H9 (cell line): ENCODE results near the gene FUT2. TPM values are rescaled to one million over a fixed set of nuclear protein-coding genes. Genes with fewer than 3 reads are reported as not detected.
A peak's percentile ranks its signal among the peaks of the same experiment; 100 is the strongest.

Experiments
- DNase-seq: peaks from one replicate; pipeline ENCODE4 v3.0.0-alpha.2; 2017
- H2AFZ ChIP-seq: one replicate; pipeline ENCODE4 v1.6.1; 2013; ENCODE audit warnings: mild to moderate bottlenecking, low read length, control low read depth, moderate library complexity
- H2AK5ac ChIP-seq: 2 replicates; pipeline ENCODE4 v1.6.1; 2013; ENCODE audit warnings: low read length, control low read depth, mixed read lengths; ENCODE audit not compliant: insufficient read length
- H2BK120ac ChIP-seq: one replicate; pipeline ENCODE4 v1.6.1; 2013; ENCODE audit warnings: low read depth, mild to moderate bottlenecking, low read length, control low read depth, inconsistent platforms; ENCODE audit not compliant: poor library complexity, severe bottlenecking
- H2BK12ac ChIP-seq: 2 replicates; pipeline ENCODE4 v1.6.1; 2013; ENCODE audit warnings: low read length, control low read depth, mixed read lengths, low read depth; ENCODE audit not compliant: insufficient read length
- H2BK15ac ChIP-seq: 2 replicates; pipeline ENCODE4 v1.6.1; 2013; ENCODE audit warnings: low read depth, low read length, control low read depth
- H2BK20ac ChIP-seq: one replicate; pipeline ENCODE4 v1.6.1; 2013; ENCODE audit warnings: low read depth, mild to moderate bottlenecking, low read length, control low read depth, inconsistent platforms; ENCODE audit not compliant: poor library complexity, severe bottlenecking
- H2BK5ac ChIP-seq: 2 replicates; pipeline ENCODE4 v1.6.1; 2013; ENCODE audit warnings: low read length, control low read depth, mixed read lengths; ENCODE audit not compliant: insufficient read length
- H3K14ac ChIP-seq: 2 replicates; pipeline ENCODE4 v1.6.1; 2013; ENCODE audit warnings: low read length, control low read depth; ENCODE audit not compliant: insufficient read depth
- H3K18ac ChIP-seq: 2 replicates; pipeline ENCODE4 v1.6.1; 2013; ENCODE audit warnings: low read depth, mild to moderate bottlenecking, mixed read lengths, low read length, control low read depth; ENCODE audit not compliant: insufficient read length
- H3K23ac ChIP-seq: 2 replicates; pipeline ENCODE4 v1.6.1; 2013; ENCODE audit warnings: low read length, control low read depth, mixed read lengths, low read depth; ENCODE audit not compliant: insufficient read length
- H3K23me2 ChIP-seq: 2 replicates; pipeline ENCODE4 v1.6.1; 2013; ENCODE audit warnings: low read depth, mild to moderate bottlenecking, mixed read lengths, low read length, control low read depth; ENCODE audit not compliant: insufficient read length, poor library complexity, severe bottlenecking
- H3K27ac ChIP-seq: 2 replicates; pipeline ENCODE4 v1.5.1; 2013; ENCODE audit warnings: low read length, control low read depth, mixed read lengths, low read depth; ENCODE audit not compliant: insufficient read length
- H3K27me3 ChIP-seq: 2 replicates; pipeline ENCODE4 v1.6.1; 2013; ENCODE audit warnings: low read length, control low read depth, inconsistent platforms; ENCODE audit not compliant: insufficient read depth
- H3K4ac ChIP-seq: 2 replicates; pipeline ENCODE4 v1.6.1; 2013; ENCODE audit warnings: low read depth, mild to moderate bottlenecking, control low read depth, inconsistent platforms, low read length, moderate library complexity
- H3K4me1 ChIP-seq: 2 replicates; pipeline ENCODE4 v1.6.1; 2013; ENCODE audit warnings: low read length, control low read depth, inconsistent platforms; ENCODE audit not compliant: insufficient read depth
- H3K4me2 ChIP-seq: 2 replicates; pipeline ENCODE4 v1.6.1; 2013; ENCODE audit warnings: low read length, control low read depth, mixed read lengths; ENCODE audit not compliant: insufficient read length, insufficient read depth
- H3K56ac ChIP-seq: 2 replicates; pipeline ENCODE4 v1.6.1; 2013; ENCODE audit warnings: low read depth, mild to moderate bottlenecking, mixed read lengths, low read length, control low read depth; ENCODE audit not compliant: insufficient read length
- H3K79me1 ChIP-seq: 2 replicates; pipeline ENCODE4 v1.6.1; 2013; ENCODE audit warnings: low read depth, mild to moderate bottlenecking, moderate library complexity, low read length, control low read depth, inconsistent platforms; ENCODE audit not compliant: insufficient read depth, poor library complexity, severe bottlenecking
- H3K79me2 ChIP-seq: 2 replicates; pipeline ENCODE4 v1.6.1; 2013; ENCODE audit warnings: low read length, control low read depth, inconsistent platforms; ENCODE audit not compliant: insufficient read depth
- H3K9ac ChIP-seq: 2 replicates; pipeline ENCODE4 v1.6.1; 2013; ENCODE audit warnings: low read length, control low read depth, mixed read lengths; ENCODE audit not compliant: insufficient read length; ENCODE audit errors: extremely low read depth
- H3K9me3 ChIP-seq: one replicate; pipeline ENCODE4 v1.6.1; 2013; ENCODE audit warnings: low read depth, low read length, inconsistent platforms; ENCODE audit not compliant: control insufficient read depth
- H3T11ph ChIP-seq: one replicate; pipeline ENCODE4 v1.6.1; 2013; ENCODE audit warnings: mild to moderate bottlenecking, low read length, control low read depth, inconsistent platforms
- H4K20me1 ChIP-seq: one replicate; pipeline ENCODE4 v1.6.1; 2013; ENCODE audit not compliant: control insufficient read depth, insufficient read length, insufficient read depth
- H4K5ac ChIP-seq: 2 replicates; pipeline ENCODE4 v1.6.1; 2013; ENCODE audit warnings: low read depth, mild to moderate bottlenecking, mixed read lengths, low read length, control low read depth; ENCODE audit not compliant: insufficient read length
- H4K8ac ChIP-seq: replicated peaks from 2 replicates; pipeline ENCODE4 v1.6.1; 2013; ENCODE audit warnings: low read length, control low read depth, mixed read lengths, low read depth; ENCODE audit not compliant: insufficient read length
- H4K91ac ChIP-seq: 2 replicates; pipeline ENCODE4 v1.6.1; 2013; ENCODE audit warnings: low read depth, mild to moderate bottlenecking, moderate library complexity, mixed read lengths, low read length, control low read depth; ENCODE audit not compliant: insufficient read length
- H3K27ac Mint-ChIP-seq, 3 experiments: 2 replicates in 2 of 3; 3 replicates in 1 of 3; pipeline ENCODE4 v1.8.0; 2020 to 2021; ENCODE audit warnings: mixed read lengths in 3 of 3, mild to moderate bottlenecking in 1 of 3, moderate library complexity in 1 of 3
- H3K27me3 Mint-ChIP-seq: 2 replicates; pipeline ENCODE4 v1.8.0; 2021; ENCODE audit warnings: low read depth, mild to moderate bottlenecking, moderate library complexity, mixed read lengths
- H3K36me3 Mint-ChIP-seq, 3 experiments: 2 replicates in 2 of 3; 3 replicates in 1 of 3; pipeline ENCODE4 v1.8.0; 2020 to 2021; ENCODE audit warnings: low read depth in 3 of 3, mixed read lengths in 3 of 3; ENCODE audit not compliant: insufficient read depth in 1 of 3
- H3K4me1 Mint-ChIP-seq, 2 experiments: 2 replicates each; pipeline ENCODE4 v1.8.0; 2020; ENCODE audit warnings: mixed read lengths in 2 of 2
- H3K4me3 Mint-ChIP-seq, 2 experiments: 2 replicates in 1 of 2; 3 replicates in 1 of 2; pipeline ENCODE4 v1.8.0; 2020 to 2021; ENCODE audit warnings: mild to moderate bottlenecking in 2 of 2, mixed read lengths in 2 of 2, moderate library complexity in 1 of 2
- H3K9me3 Mint-ChIP-seq, 2 experiments: 2 replicates in 1 of 2; 3 replicates in 1 of 2; pipeline ENCODE4 v1.8.0; 2020; ENCODE audit warnings: mild to moderate bottlenecking in 2 of 2, mixed read lengths in 2 of 2, moderate library complexity in 1 of 2
- CTCF ChIP-seq: fragments of 200-600 bp; sonication (generic); conservative IDR thresholded peaks from 3 replicates; pipeline ENCODE4 v1.8.0; 2021; ENCODE audit warnings: antibody characterized with exemption, mild to moderate bottlenecking
- WGBS: extraction: QIAGEN DNeasy Blood & Tissue Kit; methylation state at CpG from one replicate; pipeline ENCODE4 v1.1.7; 2013; ENCODE audit warnings: missing lambda C conversion rate, low lambda C conversion rate, mixed read lengths; ENCODE audit not compliant: insufficient read length; ENCODE audit errors: extremely low coverage; 5-methylcytosine and 5-hydroxymethylcytosine counted together
- total RNA-seq: library from RNA; stranded (reverse); gene quantifications from 2 replicates; pipeline ENCODE4 v1.2.1, GENCODE V29; 2021

FUT2 gene
- total RNA-seq, 1 experiment from 2014 or later = 11.4 TPM

- H3K9me3 ChIP-seq = no peaks in the 10 kb centered on the region
- Mint-ChIP-seq H3K4me3 (peak overlapping the region; percentile 29 to 60), H3K9me3 (peaks cover 7 to 8% of the 10 kb centered on the region in 2 experiments), H3K27ac (peak overlapping the region in 2 of 3 experiments; percentile 39 to 55; a peak in 2 of 7 replicates), H3K27me3 (peaks cover 6% of the 10 kb centered on the region), H3K4me1 (peaks cover 29 to 35% of the 10 kb centered on the region in 2 experiments), H3K36me3 (peaks cover 0 to 8% (median 7%) of the 10 kb centered on the region in 3 experiments; a peak in 5 of 7 replicates)
- H4K91ac ChIP-seq = no peak overlapping the region
- no peak overlapping the region for H3K9ac ChIP-seq
- no peaks in the 10 kb centered on the region for H3K79me2 ChIP-seq
- H2AK5ac ChIP-seq = no peak overlapping the region
- no peak for TF ChIP-seq CTCF
- no peaks in the 10 kb centered on the region for H4K20me1 ChIP-seq
- H2AFZ ChIP-seq = no peak overlapping the region
- no peak overlapping the region for H3K23ac ChIP-seq
- H4K8ac ChIP-seq = no peak overlapping the region
- H3K14ac ChIP-seq = no peak overlapping the region
- H3K79me1 ChIP-seq = no peaks in the 10 kb centered on the region
- no peak overlapping the region for H3K56ac ChIP-seq
- H3K4ac ChIP-seq = no peak overlapping the region
- H3K4me2 ChIP-seq = no peak overlapping the region
- no peaks in the 10 kb centered on the region; the same call in 1 of the 2 replicates for H3K4me1 ChIP-seq
- H4K5ac ChIP-seq = no peak overlapping the region
- no peak overlapping the region for H2BK12ac ChIP-seq
- no peak overlapping the region for H3K27ac ChIP-seq
- no peak overlapping the region for H2BK5ac ChIP-seq
- no peak overlapping the region for H3T11ph ChIP-seq
- H3K23me2 ChIP-seq = no peaks in the 10 kb centered on the region
- H2BK15ac ChIP-seq = no peak overlapping the region
- no peak overlapping the region for H3K18ac ChIP-seq
- H2BK120ac ChIP-seq = no peak overlapping the region
- WGBS = no CpG with 5 or more reads among the region's 19 CpGs
- H3K27me3 ChIP-seq = no peaks in the 10 kb centered on the region
- H2BK20ac ChIP-seq = no peak overlapping the region
- DNase-seq = peak; percentile 65
Observed at GRCh38 chr19:48674216-48674809, 21.5 kb upstream of the FUT2 start.
